Mononuclear cell (primary cell): ENCODE results near the gene HCLS1. TPM values are rescaled to one million over a fixed set of nuclear protein-coding genes. Genes with fewer than 3 reads are reported as not detected.
"Not testable (repeated sequence)": the region's sequence is repeated elsewhere in the genome, so short reads cannot be mapped to it uniquely, and the experiment has no call there.

Experiments used
- H3K27me3 ChIP-seq: 2 replicates; pipeline ENCODE4 v1.6.0; 2011; ENCODE audit warnings: low read length, control low read depth; ENCODE audit not compliant: insufficient read depth
- H3K4me1 ChIP-seq: 2 replicates; pipeline ENCODE4 v1.5.1; 2011; ENCODE audit warnings: mild to moderate bottlenecking, low read length, control low read depth; ENCODE audit not compliant: insufficient read depth
- H3K4me3 ChIP-seq: 2 replicates; pipeline ENCODE4 v1.5.1; 2011; ENCODE audit warnings: mild to moderate bottlenecking, low read length, moderate library complexity
- H3K9me3 ChIP-seq: 2 replicates; pipeline ENCODE4 v1.5.1; 2011; ENCODE audit warnings: low read depth, mild to moderate bottlenecking, control low read depth, low read length
- total RNA-seq: library from RNA; depleted of rRNA; stranded (reverse); fragments of >200 nt; gene quantifications from one replicate; pipeline ENCODE4 v1.2.3, GENCODE V29; 2012

Gene HCLS1
- total RNA-seq, 1 donor, result 113 TPM

DNA sequence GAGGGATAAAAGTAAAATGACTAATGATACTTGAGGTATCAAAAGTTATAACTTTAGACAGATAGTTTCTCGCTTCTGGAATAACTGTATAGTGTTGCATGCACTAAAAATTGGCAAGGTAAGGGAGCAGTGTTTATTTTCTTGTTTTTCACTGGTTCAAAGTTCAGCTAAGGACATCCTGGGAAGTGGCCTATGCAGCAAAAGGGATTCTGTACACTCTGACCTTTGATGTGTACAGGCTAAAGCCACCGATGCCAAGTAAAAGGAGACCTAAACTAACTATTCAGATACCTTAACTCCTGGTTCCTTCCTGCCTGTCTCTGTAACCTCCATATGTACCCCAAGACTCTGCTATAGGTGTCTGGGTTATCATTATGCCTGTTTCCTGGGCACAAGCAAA lies 65.9 kb downstream of the HCLS1 start:
- Histone ChIP-seq H3K4me3 (no peak overlapping the region), H3K27me3 (no peaks in the 10 kb centered on the region), H3K4me1 (no peaks in the 10 kb centered on the region), H3K9me3 (no peaks in the 10 kb centered on the region)

DNA sequence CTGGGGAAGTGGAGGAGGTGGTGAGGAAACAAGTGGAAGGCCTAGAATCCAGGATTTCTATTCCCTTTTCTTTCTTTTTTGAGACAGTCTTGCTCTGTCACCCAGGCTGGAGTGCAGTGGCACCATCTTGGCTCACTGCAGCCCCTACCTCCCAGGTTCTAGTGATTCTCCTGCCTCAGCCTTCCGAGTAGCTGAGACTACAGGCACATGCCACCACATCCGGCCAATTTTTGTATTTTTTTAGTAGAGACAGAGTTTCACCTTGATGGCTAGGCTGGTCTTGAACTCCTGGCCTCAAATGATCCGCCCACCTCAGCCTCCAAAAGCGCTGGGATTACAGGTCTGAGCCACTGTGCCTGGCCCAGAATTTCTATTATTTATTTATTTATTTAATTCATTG lies 66.9 kb downstream of the HCLS1 start:
- H3K4me1 ChIP-seq, H3K27me3 ChIP-seq, H3K9me3 ChIP-seq, H3K4me3 ChIP-seq: not testable (repeated sequence)

DNA sequence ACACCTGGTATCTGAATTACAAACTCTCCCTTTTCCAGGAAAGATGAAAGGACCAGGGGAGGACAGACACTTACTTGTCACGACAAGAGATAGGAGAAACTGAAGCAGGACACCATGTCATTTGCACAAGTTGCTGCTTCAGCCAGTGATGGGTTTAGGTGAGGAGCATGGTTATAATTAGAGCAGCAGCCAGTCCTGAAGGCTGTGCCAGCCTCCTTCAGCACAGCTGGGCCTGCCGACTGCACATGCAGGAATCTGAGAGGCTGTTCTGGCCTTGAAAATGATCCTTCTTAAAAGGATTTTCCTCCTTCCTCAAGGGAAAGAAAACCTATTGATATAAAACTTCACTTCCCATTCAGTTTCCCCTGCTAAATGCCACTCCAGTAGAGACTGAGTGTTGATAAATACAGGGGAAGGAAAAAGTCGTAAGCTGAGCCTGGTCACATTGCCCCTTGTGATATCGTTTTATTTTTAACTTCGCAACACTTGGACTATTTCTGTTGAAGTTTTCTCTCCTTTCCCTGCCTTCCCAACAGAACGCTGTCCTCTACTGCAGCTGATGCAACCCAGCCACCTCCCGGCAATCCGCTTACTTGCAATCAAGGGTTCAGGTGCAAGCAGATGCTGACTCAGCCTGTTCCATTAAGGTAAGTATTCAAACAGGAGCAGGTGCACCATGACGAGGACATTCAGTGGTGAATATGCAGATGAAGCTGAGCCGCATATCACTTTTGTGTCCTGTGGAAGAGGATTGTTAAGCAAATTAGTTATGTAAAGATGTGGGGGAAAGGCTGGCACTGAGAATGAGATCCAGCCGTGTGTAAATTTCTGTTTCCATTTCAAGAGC lies 67.6 kb downstream of the HCLS1 start, which contains the start of gene FBXO40:
FBXO40 (plus strand) TSS at position 524 of the 847 bp plus-strand sequence. CDS start 27,197 bp downstream, outside the sequence.
- Histone ChIP-seq H3K27me3 (no peaks in the 10 kb centered on the region), H3K4me3 (no peak within 1 kb of the TSS), H3K4me1 (no peaks in the 10 kb centered on the region), H3K9me3 (no peaks in the 10 kb centered on the region)

DNA sequence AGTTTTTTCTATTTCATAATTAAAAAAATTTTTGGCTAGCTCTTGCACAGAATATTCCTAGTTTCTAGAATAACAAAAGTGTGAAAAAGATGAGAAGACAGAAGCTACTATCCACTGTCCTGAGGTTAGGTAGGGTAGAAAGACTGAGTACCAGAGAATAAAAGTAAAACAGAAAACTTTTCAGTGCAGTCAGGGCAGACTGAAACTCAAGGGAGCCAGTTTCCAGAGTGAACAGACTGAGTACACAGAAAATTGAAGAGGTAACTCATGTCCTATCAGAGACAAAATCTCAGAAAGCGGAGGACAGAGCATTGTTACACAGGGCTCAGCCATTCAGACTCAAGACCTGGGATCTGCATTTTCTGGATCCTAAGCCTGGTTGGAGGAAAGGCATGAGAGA lies 76.3 kb downstream of the HCLS1 start:
- Histone ChIP-seq H3K4me1 (no peaks in the 10 kb centered on the region), H3K4me3 (no peak overlapping the region), H3K9me3 (no peaks in the 10 kb centered on the region), H3K27me3 (peaks cover 3% of the 10 kb centered on the region)

DNA sequence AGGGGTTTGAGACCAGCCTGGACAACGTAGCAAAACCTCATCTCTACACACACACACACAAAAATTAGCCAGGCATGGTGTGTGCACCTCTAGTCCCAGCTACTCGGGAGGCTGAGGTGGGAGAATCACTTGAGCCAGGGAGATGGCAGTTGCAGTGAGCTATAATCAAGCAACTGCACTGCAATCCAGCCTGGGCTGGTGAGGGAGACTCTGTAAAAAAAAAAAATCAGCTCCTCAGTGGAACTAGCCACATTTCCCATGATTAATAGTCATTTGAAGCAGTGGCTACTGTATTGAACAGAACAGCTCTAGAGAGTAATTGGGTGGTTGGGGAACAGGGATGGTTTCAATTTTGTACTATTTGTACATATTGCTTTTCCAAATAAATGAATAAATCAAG lies 79.0 kb downstream of the HCLS1 start:
- Histone ChIP-seq H3K27me3 (peaks cover 3% of the 10 kb centered on the region), H3K4me3 (no peak overlapping the region), H3K9me3 (no peaks in the 10 kb centered on the region), H3K4me1 (no peaks in the 10 kb centered on the region)

Other genes with a start within 250 kb of the HCLS1 start
- gene POLQ, start 114.9 kb downstream of the HCLS1 start, total RNA-seq, result 0.42 TPM
- not detected for gene ARGFX, start 93.0 kb downstream of the HCLS1 start, total RNA-seq
- under 0.01 TPM for gene FBXO40, start 67.5 kb downstream of the HCLS1 start, total RNA-seq
- 36.3 TPM for gene GOLGB1, start 88.8 kb upstream of the HCLS1 start, total RNA-seq
- 58.9 TPM for gene IQCB1, start 174.2 kb upstream of the HCLS1 start, total RNA-seq
- 13.4 TPM for gene EAF2, start 174.3 kb upstream of the HCLS1 start, total RNA-seq
- 2.1 TPM for gene SLC15A2, start 233.5 kb upstream of the HCLS1 start, total RNA-seq